Neural progenitor cell (in vitro differentiated cells): Measurements from ENCODE around the gene SARDH.

Experiments
- CTCF ChIP-seq: fragments of 200-600 bp; sonication (generic); IDR thresholded peaks from 2 replicates; pipeline ENCODE4 v1.5.1; 2017; ENCODE audit warnings: antibody characterized with exemption, mild to moderate bottlenecking
- EZH2 ChIP-seq: fragments of 200-600 bp; sonication (generic); IDR thresholded peaks from 2 replicates; pipeline ENCODE4 v1.6.1; 2017; ENCODE audit warnings: antibody characterized with exemption, mild to moderate bottlenecking, moderate library complexity
- EZH2phosphoT487 ChIP-seq: fragments of 200-600 bp; sonication (generic); IDR thresholded peaks from 2 replicates; pipeline ENCODE4 v1.6.1; 2017; ENCODE audit warnings: antibody characterized with exemption

- TF ChIP-seq CTCF (no peak), EZH2phosphoT487 (no peak), EZH2 (no peak)
Observed at GRCh38 chr9:133785753-133786370, 47.7 kb upstream of the SARDH start.
